ENCODE results near the gene GLB1L3.
"Not testable (repeated sequence)": the region's sequence is repeated elsewhere in the genome, so short reads cannot be mapped to it uniquely, and the experiment has no call there.

GLB1L3 gene

GRCh38 chr11:134282121-134283045, 6.2 kb downstream of the GLB1L3 start:
- Histone ChIP-seq H3K27me3 (peaks cover 24 to 35% (median 25%) of the 10 kb centered on the region in 11 experiments), H3K27ac (no peak overlapping the region), H3K9me3 (replicated peaks in 1 of 11) (peaks cover 6 to 13% (median 7%) of the 10 kb centered on the region in 11 experiments; a peak in 19 of 22 replicates), H3K4me1 (peaks cover under 1 to 9% (median 6%) of the 10 kb centered on the region in 10 experiments; a peak in 17 of 20 replicates), H3K4me3 (no peak overlapping the region), H3K9ac (no peak overlapping the region), H3K4me2 (no peak overlapping the region), H3K36me3 (0 out of 22 replicates have a peak, but pooled peaks cover 0 to 3% (median 0%) of the 10 kb centered on the region in 11 experiments), H4K20me1 (peaks cover 0 to 13% (median 6%) of the 10 kb centered on the region in 11 experiments; a peak in 11 of 22 replicates)
- no peak for TF ChIP-seq Cebpa-rat (IDR thresholded peaks at IDR 0.05)

GRCh38 chr11:134283461-134284230, 7.5 kb downstream of the GLB1L3 start:
- no peak for TF ChIP-seq Cebpa-rat (IDR thresholded peaks at IDR 0.05)
- H3K36me3 ChIP-seq: no peaks in the 10 kb centered on the region
- H3K9me3 ChIP-seq (replicated peaks in 1 of 11): peaks cover under 1 to 3% (median 1%) of the 10 kb centered on the region in 11 experiments; a peak in 17 of 22 replicates
- H3K4me1 ChIP-seq: no peaks in the 10 kb centered on the region
- H3K27ac ChIP-seq: no peak overlapping the region
- no peak overlapping the region for H3K4me3 ChIP-seq
- H4K20me1 ChIP-seq: peaks cover 0 to 7% (median 0%) of the 10 kb centered on the region in 11 experiments; a peak in 1 of 22 replicates
- H3K9ac ChIP-seq: no peak overlapping the region
- H3K4me2 ChIP-seq: no peak overlapping the region
- H3K27me3 ChIP-seq: peaks cover 11 to 22% (median 13%) of the 10 kb centered on the region in 11 experiments

- H3K4me1 ChIP-seq; H3K4me3 ChIP-seq; H4K20me1 ChIP-seq; H3K9ac ChIP-seq; H3K9me3 ChIP-seq (replicated peaks in 1 of 11); H3K4me2 ChIP-seq; H3K36me3 ChIP-seq; H3K27ac ChIP-seq: not testable (repeated sequence)
- H3K27me3 ChIP-seq: peaks cover 4 to 15% (median 6%) of the 10 kb centered on the region in 11 experiments; a peak in 20 of 22 replicates
These were observed 8.2 kb downstream of the GLB1L3 start for GRCh38 chr11:134284349-134284748.

- H3K9ac ChIP-seq: no peak overlapping the region
- H3K4me1 ChIP-seq: peaks cover 0 to 16% (median 7%) of the 10 kb centered on the region in 10 experiments; a peak in 6 of 20 replicates
- H3K4me2 ChIP-seq: no peak overlapping the region
- H3K9me3 ChIP-seq (replicated peaks in 1 of 11): no peaks in the 10 kb centered on the region
- H3K27me3 ChIP-seq: no peaks in the 10 kb centered on the region
- TF ChIP-seq Cebpa-rat (IDR thresholded peaks at IDR 0.05): no peak
- H3K36me3 ChIP-seq: no peaks in the 10 kb centered on the region
- no peak overlapping the region for H3K4me3 ChIP-seq
- H3K27ac ChIP-seq: no peak overlapping the region
- peaks cover 0 to 1% (median 0%) of the 10 kb centered on the region in 11 experiments; a peak in 1 of 22 replicates for H4K20me1 ChIP-seq
These were observed 11.4 kb downstream of the GLB1L3 start for GRCh38 chr11:134287561-134287960.

- no peak overlapping the region for H3K4me2 ChIP-seq
- peaks cover 0 to 16% (median 7%) of the 10 kb centered on the region in 10 experiments; a peak in 6 of 20 replicates for H3K4me1 ChIP-seq
- H3K9me3 ChIP-seq (replicated peaks in 1 of 11): no peaks in the 10 kb centered on the region
- no peak for TF ChIP-seq Cebpa-rat (IDR thresholded peaks at IDR 0.05)
- no peak overlapping the region for H3K4me3 ChIP-seq
- no peaks in the 10 kb centered on the region for H4K20me1 ChIP-seq
- no peak overlapping the region for H3K9ac ChIP-seq
- no peaks in the 10 kb centered on the region for H3K36me3 ChIP-seq
- no peaks in the 10 kb centered on the region for H3K27me3 ChIP-seq
- H3K27ac ChIP-seq: no peak overlapping the region
These were observed 12.3 kb downstream of the GLB1L3 start for GRCh38 chr11:134288486-134288885.

GRCh38 chr11:134289167-134289566, 13.0 kb downstream of the GLB1L3 start:
- H3K9ac ChIP-seq: no peak overlapping the region
- H4K20me1 ChIP-seq: no peaks in the 10 kb centered on the region
- H3K4me1 ChIP-seq: peaks cover 0 to 16% (median 7%) of the 10 kb centered on the region in 10 experiments; a peak in 6 of 20 replicates
- no peak for TF ChIP-seq Cebpa-rat (IDR thresholded peaks at IDR 0.05)
- no peak overlapping the region for H3K27ac ChIP-seq
- no peaks in the 10 kb centered on the region for H3K9me3 ChIP-seq (replicated peaks in 1 of 11)
- no peaks in the 10 kb centered on the region for H3K27me3 ChIP-seq
- no peak overlapping the region for H3K4me2 ChIP-seq
- no peak overlapping the region for H3K4me3 ChIP-seq
- H3K36me3 ChIP-seq: no peaks in the 10 kb centered on the region

GRCh38 chr11:134289789-134290188, 13.6 kb downstream of the GLB1L3 start:
- no peak for TF ChIP-seq Cebpa-rat (IDR thresholded peaks at IDR 0.05)
- no peak overlapping the region for H3K4me3 ChIP-seq
- H3K9ac ChIP-seq: no peak overlapping the region
- no peak overlapping the region for H3K4me2 ChIP-seq
- peaks cover 0 to 16% (median 7%) of the 10 kb centered on the region in 10 experiments; a peak in 6 of 20 replicates for H3K4me1 ChIP-seq
- no peaks in the 10 kb centered on the region for H4K20me1 ChIP-seq
- no peaks in the 10 kb centered on the region for H3K36me3 ChIP-seq
- H3K9me3 ChIP-seq (replicated peaks in 1 of 11): no peaks in the 10 kb centered on the region
- no peak overlapping the region for H3K27ac ChIP-seq
- H3K27me3 ChIP-seq: no peaks in the 10 kb centered on the region

GRCh38 chr11:134290646-134291045, 14.5 kb downstream of the GLB1L3 start:
- Histone ChIP-seq H3K27me3 (no peaks in the 10 kb centered on the region), H3K4me1 (peaks cover 0 to 16% (median 7%) of the 10 kb centered on the region in 10 experiments; a peak in 6 of 20 replicates), H3K27ac (no peak overlapping the region), H4K20me1 (no peaks in the 10 kb centered on the region), H3K4me2 (peak overlapping the region in 8 of 11 experiments; percentile 5 to 41 (median 30); a peak in 9 of 22 replicates), H3K9me3 (replicated peaks in 1 of 11) (no peaks in the 10 kb centered on the region), H3K9ac (no peak overlapping the region), H3K36me3 (no peaks in the 10 kb centered on the region), H3K4me3 (no peak overlapping the region)
- TF ChIP-seq Cebpa-rat (IDR thresholded peaks at IDR 0.05): no peak

GRCh38 chr11:134291196-134291595, 15.0 kb downstream of the GLB1L3 start:
- Histone ChIP-seq H3K27me3 (no peaks in the 10 kb centered on the region), H3K9ac (no peak overlapping the region), H3K4me2 (peak overlapping the region in 3 of 11 experiments; percentile 7 to 35 (median 19); a peak in 2 of 22 replicates), H3K4me1 (peaks cover 0 to 16% (median 7%) of the 10 kb centered on the region in 10 experiments; a peak in 6 of 20 replicates), H3K36me3 (no peaks in the 10 kb centered on the region), H3K4me3 (no peak overlapping the region), H4K20me1 (no peaks in the 10 kb centered on the region), H3K9me3 (replicated peaks in 1 of 11) (no peaks in the 10 kb centered on the region), H3K27ac (no peak overlapping the region)
- no peak for TF ChIP-seq Cebpa-rat (IDR thresholded peaks at IDR 0.05)

Data from BLaER1 treated with 17β-estradiol and CSF1 and Interleukin-3, amounts not matched to agents 10 nM and 100 nM (cell line).